Neuronal stem cell (in vitro differentiated cells): ENCODE results near the gene KDM4B.

Experiments
- DNase-seq: peaks from one replicate; pipeline ENCODE4 v3.0.0-alpha.2; 2013; ENCODE audit warnings: low spot score
- H2AFZ ChIP-seq: one replicate; pipeline ENCODE4 v1.6.1; 2013; ENCODE audit warnings: mild to moderate bottlenecking, low read length, inconsistent platforms
- H2AK5ac ChIP-seq: 2 replicates; pipeline ENCODE4 v1.6.1; 2013; ENCODE audit warnings: low read depth, mild to moderate bottlenecking, inconsistent platforms, low read length, moderate library complexity, mixed read lengths
- H2BK120ac ChIP-seq: 2 replicates; pipeline ENCODE4 v1.6.1; 2013; ENCODE audit warnings: low read depth, mild to moderate bottlenecking, inconsistent platforms, low read length, moderate library complexity, mixed read lengths
- H2BK12ac ChIP-seq: one replicate; pipeline ENCODE4 v1.6.1; 2013; ENCODE audit warnings: low read length, inconsistent platforms
- H2BK15ac ChIP-seq: 2 replicates; pipeline ENCODE4 v1.6.1; 2013; ENCODE audit warnings: mild to moderate bottlenecking, low read length, inconsistent platforms, mixed read lengths
- H2BK5ac ChIP-seq: one replicate; pipeline ENCODE4 v1.6.1; 2013; ENCODE audit warnings: inconsistent platforms, mild to moderate bottlenecking, low read length, moderate library complexity
- H3K14ac ChIP-seq: one replicate; pipeline ENCODE4 v1.6.1; 2013; ENCODE audit warnings: low read length, inconsistent platforms
- H3K18ac ChIP-seq: 2 replicates; pipeline ENCODE4 v1.6.1; 2013; ENCODE audit warnings: low read length, inconsistent platforms
- H3K23ac ChIP-seq: 2 replicates; pipeline ENCODE4 v1.6.1; 2013; ENCODE audit warnings: low read depth, mild to moderate bottlenecking, mixed read lengths, low read length, inconsistent platforms; ENCODE audit not compliant: poor library complexity
- H3K27ac ChIP-seq: replicated peaks from 3 replicates; pipeline ENCODE4 v1.5.1; 2013; ENCODE audit warnings: low read length, inconsistent platforms
- H3K27me3 ChIP-seq, 3 experiments: 2 replicates each; pipeline ENCODE4 v1.6.1; 2013; ENCODE audit warnings: low read length in 3 of 3, mild to moderate bottlenecking in 2 of 3, inconsistent platforms in 1 of 3, low read depth in 1 of 3, mixed read lengths in 1 of 3, moderate library complexity in 1 of 3; ENCODE audit not compliant: control insufficient read depth in 3 of 3, insufficient read depth in 3 of 3
- H3K36me3 ChIP-seq, 2 donors: replicated peaks in 1 of 2; 2 replicates each; pipeline ENCODE4 v1.6.1; 2013; ENCODE audit warnings: low read length in 2 of 2; ENCODE audit not compliant: control insufficient read depth in 2 of 2, insufficient read depth in 2 of 2
- H3K4ac ChIP-seq: 2 replicates; pipeline ENCODE4 v1.6.1; 2013; ENCODE audit warnings: inconsistent platforms, mild to moderate bottlenecking, low read length, moderate library complexity
- H3K4me1 ChIP-seq, 2 donors: 1 replicate in 1 of 2; 2 replicates in 1 of 2; pipeline ENCODE4 v1.6.1; 2013; ENCODE audit warnings: low read length in 2 of 2, low read depth in 1 of 2; ENCODE audit not compliant: control insufficient read depth in 2 of 2, insufficient read depth in 1 of 2
- H3K4me2 ChIP-seq: one replicate; pipeline ENCODE4 v1.6.1; 2013; ENCODE audit warnings: mild to moderate bottlenecking, low read length, inconsistent platforms; ENCODE audit not compliant: insufficient read depth, poor library complexity, severe bottlenecking
- H3K4me3 ChIP-seq, 2 donors: 2 replicates each; pipeline ENCODE4 v1.5.1; 2013; ENCODE audit warnings: low read length in 2 of 2, mild to moderate bottlenecking in 2 of 2, inconsistent platforms in 1 of 2, moderate library complexity in 1 of 2
- H3K79me1 ChIP-seq: one replicate; pipeline ENCODE4 v1.6.1; 2013; ENCODE audit warnings: low read depth, mild to moderate bottlenecking, inconsistent platforms, low read length, moderate library complexity
- H3K9ac ChIP-seq: one replicate; pipeline ENCODE4 v1.6.1; 2013; ENCODE audit warnings: mild to moderate bottlenecking, low read depth, low read length, inconsistent platforms; ENCODE audit not compliant: poor library complexity
- H3K9me3 ChIP-seq, 2 donors: replicated peaks in 1 of 2; 2 replicates each; pipeline versions ENCODE3 to v1.6.1; 2013; ENCODE audit warnings: low read length in 2 of 2, mild to moderate bottlenecking in 2 of 2, inconsistent platforms in 1 of 2, low read depth in 1 of 2, mixed read lengths in 1 of 2, moderate library complexity in 1 of 2; ENCODE audit not compliant: control insufficient read depth in 2 of 2, insufficient read depth in 1 of 2
- H4K8ac ChIP-seq: one replicate; pipeline ENCODE4 v1.6.1; 2013; ENCODE audit warnings: low read depth, mild to moderate bottlenecking, inconsistent platforms, low read length, moderate library complexity
- H4K91ac ChIP-seq: one replicate; pipeline ENCODE4 v1.6.1; 2013; ENCODE audit warnings: low read length, low read depth, mild to moderate bottlenecking, inconsistent platforms; ENCODE audit not compliant: poor library complexity
- WGBS, 2 donors: extraction: QIAGEN DNeasy Blood & Tissue Kit; methylation state at CpG; one replicate each; pipeline ENCODE4 v1.1.7; 2013; ENCODE audit warnings: missing lambda C conversion rate in 2 of 2, mixed read lengths in 1 of 2; ENCODE audit not compliant: insufficient read length in 2 of 2, insufficient replicate concordance in 1 of 2; ENCODE audit errors: extremely low coverage in 2 of 2; 5-methylcytosine and 5-hydroxymethylcytosine counted together

KDM4B gene

DNA sequence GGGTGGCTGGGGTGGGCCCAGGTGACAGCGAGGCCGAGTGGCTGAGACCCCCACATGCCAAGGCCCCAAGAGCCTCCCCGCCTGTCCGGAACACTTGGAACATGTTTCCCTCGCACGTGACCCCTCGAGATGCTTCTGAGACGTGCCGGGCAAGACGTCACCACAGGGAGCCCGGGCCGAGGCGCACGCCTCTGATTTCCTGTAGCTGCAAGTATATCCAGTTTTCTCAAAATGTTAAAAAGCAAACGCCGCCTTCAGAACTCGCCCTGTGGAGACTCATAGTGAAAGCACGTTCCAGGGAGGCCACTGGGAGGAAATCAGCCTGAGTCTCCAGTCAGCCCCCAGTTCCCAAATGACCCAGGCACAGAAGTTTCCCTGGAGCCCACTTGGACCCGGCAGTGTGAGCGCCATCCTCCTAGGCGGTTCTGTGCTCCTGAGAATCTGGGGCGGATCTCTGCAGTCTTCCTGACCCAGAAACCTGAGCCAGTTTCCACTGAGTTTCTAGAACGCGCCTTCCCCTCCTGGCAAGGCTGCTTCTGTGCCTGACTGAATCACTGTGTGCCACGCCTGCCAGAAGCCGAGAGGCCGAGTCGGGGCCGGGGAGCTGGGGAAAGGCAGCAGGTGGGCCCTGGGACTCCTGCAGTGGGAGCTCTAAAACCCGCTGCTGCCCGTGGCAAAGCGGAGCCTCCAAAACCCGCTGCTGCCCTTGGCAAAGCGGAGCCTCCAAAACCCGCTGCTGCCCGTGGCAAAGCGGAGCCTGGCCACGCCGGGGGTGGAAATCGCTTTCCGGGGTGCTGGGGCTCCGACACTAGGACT, 179.3 kb downstream of the KDM4B start:
- H3K4me2 ChIP-seq: no peak overlapping the region
- peak overlapping the region; percentile 43 for H3K23ac ChIP-seq
- no CpG with 5 or more reads among the region's 42 CpGs for WGBS, 2 donors

DNA sequence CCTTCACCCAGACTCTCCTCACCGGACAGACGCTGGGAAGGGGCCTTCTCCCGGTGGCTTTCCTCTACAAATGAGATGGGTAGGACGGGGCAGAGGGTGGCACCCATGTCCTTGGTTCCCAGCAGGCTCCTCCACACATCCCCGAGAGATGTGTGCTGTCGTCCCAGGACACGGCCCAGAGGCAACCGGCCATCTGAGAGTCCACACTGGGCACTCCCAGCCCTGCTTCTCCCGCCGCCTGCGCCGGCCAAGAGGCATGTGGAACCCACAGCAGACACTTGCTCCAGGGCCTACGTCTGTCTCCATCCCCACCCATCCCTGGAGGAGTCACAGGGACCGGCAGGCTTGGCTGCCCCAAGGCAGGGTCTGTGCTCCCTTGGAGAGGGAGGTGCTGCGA, 179.9 kb downstream of the KDM4B start:
- H2BK15ac ChIP-seq: peak overlapping the region; percentile 67
- H3K36me3 ChIP-seq: peaks cover 6 to 48% of the 10 kb centered on the region in 2 donors
- H3K18ac ChIP-seq: no peak overlapping the region
- H3K9me3 ChIP-seq: no peaks in the 10 kb centered on the region
- H4K91ac ChIP-seq: no peak overlapping the region
- WGBS, 2 donors: no CpG with 5 or more reads among the region's 15 CpGs
- H2AK5ac ChIP-seq: no peak overlapping the region
- no peak overlapping the region for H3K4me3 ChIP-seq
- peaks cover 2% of the 10 kb centered on the region for H3K79me1 ChIP-seq
- H3K4ac ChIP-seq: no peak overlapping the region
- no peak overlapping the region for H2BK120ac ChIP-seq
- no peak overlapping the region for H3K14ac ChIP-seq
- H2BK5ac ChIP-seq: peak overlapping the region; percentile 95
- H3K23ac ChIP-seq: peak overlapping the region; percentile 43
- no peak overlapping the region for H2AFZ ChIP-seq
- no peaks in the 10 kb centered on the region for H3K27me3 ChIP-seq
- no peak overlapping the region for H3K9ac ChIP-seq
- no peak overlapping the region for H3K4me2 ChIP-seq
- peaks cover 0 to 13% of the 10 kb centered on the region in 2 donors for H3K4me1 ChIP-seq
- H2BK12ac ChIP-seq: no peak overlapping the region
- no peak for DNase-seq
- H4K8ac ChIP-seq: no peak overlapping the region
- no peak overlapping the region for H3K27ac ChIP-seq

More for the DNA sequence above, 179.3 kb downstream of the KDM4B start:
- H3K14ac ChIP-seq: no peak overlapping the region
- H3K36me3 ChIP-seq: peaks cover 6 to 48% of the 10 kb centered on the region in 2 donors
- no peak overlapping the region for H4K8ac ChIP-seq
- H3K27ac ChIP-seq: no peak overlapping the region
- H3K27me3 ChIP-seq: no peaks in the 10 kb centered on the region
- peak overlapping the region; percentile 46 for H2AK5ac ChIP-seq
- peaks cover 0 to 13% of the 10 kb centered on the region in 2 donors for H3K4me1 ChIP-seq
- no peak overlapping the region for H3K4ac ChIP-seq
- H3K9ac ChIP-seq: no peak overlapping the region
- H2BK5ac ChIP-seq: no peak overlapping the region
- no peak for DNase-seq
- H3K18ac ChIP-seq: no peak overlapping the region
- no peak overlapping the region for H3K4me3 ChIP-seq
- H4K91ac ChIP-seq: no peak overlapping the region
- H3K79me1 ChIP-seq: peaks cover 2% of the 10 kb centered on the region
- H2BK12ac ChIP-seq: no peak overlapping the region
- H3K9me3 ChIP-seq: no peaks in the 10 kb centered on the region
- H2BK15ac ChIP-seq: no peak overlapping the region
- H2BK120ac ChIP-seq: no peak overlapping the region
- no peak overlapping the region for H2AFZ ChIP-seq

DNA sequence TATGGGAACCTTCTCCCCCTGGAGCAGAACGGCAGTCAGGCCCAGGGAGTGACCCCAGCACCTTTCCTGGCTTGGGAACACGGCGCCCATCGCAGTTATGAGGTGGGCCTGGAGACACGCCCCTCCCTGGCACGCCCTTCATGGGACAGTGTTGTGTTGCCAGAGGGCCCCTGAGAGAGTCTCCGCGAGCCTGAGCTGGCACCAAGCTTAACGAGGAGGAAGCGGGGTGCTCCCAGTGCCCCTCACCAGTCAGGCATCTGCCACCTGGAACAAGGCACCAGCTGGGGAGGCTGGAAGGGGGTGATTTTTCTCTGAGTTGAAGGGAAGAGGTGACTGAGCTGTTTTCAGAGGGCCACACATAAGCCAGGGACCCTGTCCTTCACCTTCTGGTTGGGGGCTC, 180.6 kb downstream of the KDM4B start:
- no peak overlapping the region for H4K8ac ChIP-seq
- no peak overlapping the region for H3K14ac ChIP-seq
- H3K36me3 ChIP-seq: peaks cover 6 to 47% of the 10 kb centered on the region in 2 donors
- peaks cover 0 to 13% of the 10 kb centered on the region in 2 donors for H3K4me1 ChIP-seq
- H3K27ac ChIP-seq: no peak overlapping the region
- peak overlapping the region; percentile 97 for H2AK5ac ChIP-seq
- H2AFZ ChIP-seq: no peak overlapping the region
- peak overlapping the region; percentile 95 for H2BK5ac ChIP-seq
- no peak overlapping the region for H3K4me2 ChIP-seq
- DNase-seq: no peak
- no peak overlapping the region for H3K23ac ChIP-seq
- H2BK120ac ChIP-seq: no peak overlapping the region
- no peak overlapping the region for H3K9ac ChIP-seq
- no peaks in the 10 kb centered on the region for H3K27me3 ChIP-seq
- H3K4me3 ChIP-seq: no peak overlapping the region
- peak overlapping the region; percentile 92 for H3K18ac ChIP-seq
- no peaks in the 10 kb centered on the region for H3K9me3 ChIP-seq
- H3K4ac ChIP-seq: no peak overlapping the region
- peaks cover 2% of the 10 kb centered on the region for H3K79me1 ChIP-seq
- no peak overlapping the region for H4K91ac ChIP-seq
- WGBS, 2 donors: no CpG with 5 or more reads among the region's 10 CpGs
- peak overlapping the region; percentile 93 for H2BK15ac ChIP-seq
- no peak overlapping the region for H2BK12ac ChIP-seq
